IMR-90 (cell line): ENCODE data around the gene TSPEAR.

Source experiments
- BHLHE40 ChIP-seq: fragments of 150-350 bp; IDR thresholded peaks from 2 replicates; pipeline ENCODE4 v1.6.1; 2016; ENCODE audit warnings: mild to moderate bottlenecking, low read depth, low read length
- CEBPB ChIP-seq: IDR thresholded peaks from 2 replicates; pipeline ENCODE4 v1.6.1; 2012; ENCODE audit warnings: low read depth, low read length, improper control_type of control experiment
- MAFK ChIP-seq: IDR thresholded peaks from 2 replicates; pipeline ENCODE4 v1.6.1; 2012; ENCODE audit warnings: low read depth, low read length, improper control_type of control experiment
- MXI1 ChIP-seq: IDR thresholded peaks from 2 replicates; pipeline ENCODE4 v1.6.1; 2012; ENCODE audit warnings: low read depth, mild to moderate bottlenecking, low read length, moderate library complexity, borderline replicate concordance
- POLR2A ChIP-seq: IDR thresholded peaks from 2 replicates; pipeline ENCODE4 v1.6.1; 2012; ENCODE audit warnings: mild to moderate bottlenecking, low read depth, low read length
- RAD21 ChIP-seq: IDR thresholded peaks from 2 replicates; pipeline ENCODE4 v1.6.1; 2012; ENCODE audit warnings: low read length, improper control_type of control experiment
- SMC3 ChIP-seq: fragments of 150-350 bp; IDR thresholded peaks from 2 replicates; pipeline ENCODE4 v1.6.1; 2016; ENCODE audit warnings: low read depth, mild to moderate bottlenecking, antibody characterized with exemption, low read length, moderate library complexity
- TF ChIP-seq, protein P1 (sequence below): conservative IDR thresholded peaks from 2 replicates; pipeline ENCODE4 v1.5.1; 2012; ENCODE audit warnings: mild to moderate bottlenecking, low read depth, low read length, improper control_type of control experiment
- TF ChIP-seq, protein P2 (sequence below): fragments of 150-350 bp; IDR thresholded peaks from 2 replicates; pipeline ENCODE4 v1.6.1; 2017; ENCODE audit warnings: mild to moderate bottlenecking, antibody characterized with exemption, low read length, low read depth
- TF ChIP-seq, protein P3 (sequence below): fragments of 150-350 bp; IDR thresholded peaks from 2 replicates; pipeline ENCODE4 v1.6.1; 2016; ENCODE audit warnings: low read depth, mild to moderate bottlenecking, low read length, moderate library complexity, borderline replicate concordance

DNA sequence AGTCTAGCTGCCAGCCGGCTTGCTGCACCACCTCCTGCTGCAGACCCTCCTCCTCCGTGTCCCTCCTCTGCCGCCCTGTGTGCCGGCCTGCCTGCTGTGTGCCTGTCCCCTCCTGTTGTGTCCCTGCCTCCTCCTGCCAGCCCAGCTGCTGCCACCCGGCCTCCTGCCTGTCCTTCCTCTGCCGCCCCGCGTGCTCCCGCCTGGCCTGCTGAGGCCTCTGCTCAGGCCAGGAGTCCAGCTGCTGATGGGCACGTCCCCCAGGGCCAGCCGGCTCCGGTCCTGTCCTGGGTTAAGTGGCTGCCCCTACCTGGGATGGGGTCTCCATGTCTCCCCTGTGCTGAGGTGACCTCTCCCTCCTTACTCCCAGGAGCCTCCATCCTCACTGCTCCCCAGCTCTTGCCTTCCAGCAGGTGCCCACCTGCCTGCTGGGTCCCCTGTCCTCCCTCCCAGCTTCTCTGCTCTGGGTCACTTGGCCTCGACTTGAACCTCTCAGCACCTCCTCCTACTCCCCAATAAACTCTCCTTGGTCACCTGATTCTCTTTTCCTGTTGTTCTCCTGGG lies 98.6 kb downstream of the TSPEAR start:
- TF ChIP-seq BHLHE40 = no peak
- TF ChIP-seq, protein P1, sequence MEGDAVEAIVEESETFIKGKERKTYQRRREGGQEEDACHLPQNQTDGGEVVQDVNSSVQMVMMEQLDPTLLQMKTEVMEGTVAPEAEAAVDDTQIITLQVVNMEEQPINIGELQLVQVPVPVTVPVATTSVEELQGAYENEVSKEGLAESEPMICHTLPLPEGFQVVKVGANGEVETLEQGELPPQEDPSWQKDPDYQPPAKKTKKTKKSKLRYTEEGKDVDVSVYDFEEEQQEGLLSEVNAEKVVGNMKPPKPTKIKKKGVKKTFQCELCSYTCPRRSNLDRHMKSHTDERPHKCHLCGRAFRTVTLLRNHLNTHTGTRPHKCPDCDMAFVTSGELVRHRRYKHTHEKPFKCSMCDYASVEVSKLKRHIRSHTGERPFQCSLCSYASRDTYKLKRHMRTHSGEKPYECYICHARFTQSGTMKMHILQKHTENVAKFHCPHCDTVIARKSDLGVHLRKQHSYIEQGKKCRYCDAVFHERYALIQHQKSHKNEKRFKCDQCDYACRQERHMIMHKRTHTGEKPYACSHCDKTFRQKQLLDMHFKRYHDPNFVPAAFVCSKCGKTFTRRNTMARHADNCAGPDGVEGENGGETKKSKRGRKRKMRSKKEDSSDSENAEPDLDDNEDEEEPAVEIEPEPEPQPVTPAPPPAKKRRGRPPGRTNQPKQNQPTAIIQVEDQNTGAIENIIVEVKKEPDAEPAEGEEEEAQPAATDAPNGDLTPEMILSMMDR = no peak
- no peak for TF ChIP-seq MXI1
- no peak for TF ChIP-seq MAFK
- TF ChIP-seq CEBPB = no peak
- no peak for TF ChIP-seq POLR2A
- no peak for TF ChIP-seq RAD21
- TF ChIP-seq, protein P2, sequence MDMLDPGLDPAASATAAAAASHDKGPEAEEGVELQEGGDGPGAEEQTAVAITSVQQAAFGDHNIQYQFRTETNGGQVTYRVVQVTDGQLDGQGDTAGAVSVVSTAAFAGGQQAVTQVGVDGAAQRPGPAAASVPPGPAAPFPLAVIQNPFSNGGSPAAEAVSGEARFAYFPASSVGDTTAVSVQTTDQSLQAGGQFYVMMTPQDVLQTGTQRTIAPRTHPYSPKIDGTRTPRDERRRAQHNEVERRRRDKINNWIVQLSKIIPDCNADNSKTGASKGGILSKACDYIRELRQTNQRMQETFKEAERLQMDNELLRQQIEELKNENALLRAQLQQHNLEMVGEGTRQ = no peak
- no peak for TF ChIP-seq SMC3
- TF ChIP-seq, protein P3, sequence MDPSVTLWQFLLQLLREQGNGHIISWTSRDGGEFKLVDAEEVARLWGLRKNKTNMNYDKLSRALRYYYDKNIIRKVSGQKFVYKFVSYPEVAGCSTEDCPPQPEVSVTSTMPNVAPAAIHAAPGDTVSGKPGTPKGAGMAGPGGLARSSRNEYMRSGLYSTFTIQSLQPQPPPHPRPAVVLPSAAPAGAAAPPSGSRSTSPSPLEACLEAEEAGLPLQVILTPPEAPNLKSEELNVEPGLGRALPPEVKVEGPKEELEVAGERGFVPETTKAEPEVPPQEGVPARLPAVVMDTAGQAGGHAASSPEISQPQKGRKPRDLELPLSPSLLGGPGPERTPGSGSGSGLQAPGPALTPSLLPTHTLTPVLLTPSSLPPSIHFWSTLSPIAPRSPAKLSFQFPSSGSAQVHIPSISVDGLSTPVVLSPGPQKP = no peak
